ENCODE measurements around the gene MKNK2. TPM values are rescaled to one million over a fixed set of nuclear protein-coding genes. Genes with fewer than 3 reads are reported as not detected.

MKNK2 gene
- total and polyA plus RNA-seq, 2 of the 13 experiments (the other 11 are each of a cell fraction or from before 2014, with no cell fraction given), result 44.9 to 112 TPM

- TF ChIP-seq HIC2 (CRISPR knock-in tag; IDR thresholded peaks at IDR 0.05; ENCODE audit: low read depth), result no peak; the same call in 1 of the 2 replicates
- no peak for TF ChIP-seq MBD4 (IDR thresholded peaks at IDR 0.05; ENCODE audit: borderline replicate concordance, low read length)
- TF ChIP-seq TIGD3 (CRISPR knock-in tag; IDR thresholded peaks at IDR 0.05; ENCODE audit: borderline replicate concordance), result no peak
- TF ChIP-seq NR2F6 (IDR thresholded peaks at IDR 0.05), result peak; percentile 68
- peak; percentile 77 for TF ChIP-seq NR2F6 (CRISPR knock-in tag; IDR thresholded peaks at IDR 0.05)
- peak; percentile 82 for TF ChIP-seq PITX1 (CRISPR knock-in tag; IDR thresholded peaks at IDR 0.05)
- TF ChIP-seq YEATS2 (CRISPR knock-in tag; IDR thresholded peaks at IDR 0.05; ENCODE audit: borderline replicate concordance), result peak; percentile 63; the same call in 1 of the 2 replicates
- TF ChIP-seq HOXA9 (CRISPR knock-in tag; IDR thresholded peaks at IDR 0.05; ENCODE audit: borderline replicate concordance), result no peak
- TF ChIP-seq RNF219 (CRISPR knock-in tag; IDR thresholded peaks at IDR 0.05), result no peak; the same call in 1 of the 2 replicates
- TF ChIP-seq ELF3 (CRISPR knock-in tag; IDR thresholded peaks at IDR 0.05), result peak; percentile 57
- peak; percentile 12 to 57; a peak in 1 of 4 replicates for TF ChIP-seq HMGXB4 (CRISPR knock-in tag; IDR thresholded peaks at IDR 0.05; ENCODE audit: borderline replicate concordance in 1 of 2, low read depth in 1 of 2)
- TF ChIP-seq SMAD9 (CRISPR knock-in tag; IDR thresholded peaks at IDR 0.05), result no peak
- 0 out of 2 replicates have a peak, but pooled peaks have one; percentile 43 for TF ChIP-seq PAX8 (CRISPR knock-in tag; IDR thresholded peaks at IDR 0.05; ENCODE audit: borderline replicate concordance)
Measured at GRCh38 chr19:2059422-2060201, 8.6 kb upstream of the MKNK2 start (continued).

Data from HepG2 (cell line).